Measurements from ENCODE around the gene C1orf35.

C1orf35 gene

GRCh38 chr1:228071839-228072657, 31.1 kb downstream of the C1orf35 start:
- Histone ChIP-seq H3K27me3 (ENCODE audit: control insufficient read depth, insufficient read depth, low read length) (peaks cover 99% of the 10 kb centered on the region), H3K36me3 (ENCODE audit: control insufficient read depth, low read depth, low read length) (no peaks in the 10 kb centered on the region)

DNA sequence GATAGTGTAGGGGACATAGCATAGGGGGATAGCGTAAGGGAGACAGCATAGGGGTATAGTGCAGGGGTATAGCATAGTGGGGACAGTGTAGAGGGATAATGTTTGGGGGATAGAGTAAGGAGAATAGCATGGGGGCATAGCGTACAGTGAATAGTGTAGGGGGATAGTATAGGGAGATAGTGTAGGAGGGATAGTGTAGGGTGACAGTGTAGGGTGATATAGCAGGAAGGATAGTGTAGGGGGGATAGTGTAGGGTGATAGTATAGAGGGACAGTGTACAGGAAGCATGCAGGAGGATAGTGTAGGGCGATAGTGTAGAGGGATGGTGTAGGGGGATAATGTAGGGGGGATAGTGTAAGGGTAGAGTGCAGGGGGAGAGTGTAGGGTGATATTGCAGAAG, 32.3 kb downstream of the C1orf35 start:
- Histone ChIP-seq H3K4me3 (ENCODE audit: low read length) (no peak overlapping the region), H3K9me3 (ENCODE audit: control insufficient read depth, low read depth, low read length) (no peaks in the 10 kb centered on the region), H3K27ac (ENCODE audit: low read length) (no peak overlapping the region), H3K36me3 (ENCODE audit: control insufficient read depth, low read depth, low read length) (no peaks in the 10 kb centered on the region), H3K27me3 (ENCODE audit: control insufficient read depth, insufficient read depth, low read length) (peaks cover 100% of the 10 kb centered on the region), H3K4me1 (ENCODE audit: control insufficient read depth, low read depth, low read length) (no peaks in the 10 kb centered on the region), H3K9ac (ENCODE audit: low read length) (no peak overlapping the region)

More at GRCh38 chr1:228071839-228072657, 31.1 kb downstream of the C1orf35 start:
- Histone ChIP-seq H3K9me3 (ENCODE audit: control insufficient read depth, low read depth, low read length) (no peaks in the 10 kb centered on the region), H3K4me3 (ENCODE audit: low read length) (no peak overlapping the region), H3K27ac (ENCODE audit: low read length) (no peak overlapping the region), H3K9ac (ENCODE audit: low read length) (no peak overlapping the region), H3K4me1 (ENCODE audit: control insufficient read depth, low read depth, low read length) (no peaks in the 10 kb centered on the region)

GRCh38 chr1:228070173-228070572, 33.0 kb downstream of the C1orf35 start:
- H3K27ac ChIP-seq (ENCODE audit: low read length): no peak overlapping the region
- peaks cover 100% of the 10 kb centered on the region for H3K27me3 ChIP-seq (ENCODE audit: control insufficient read depth, insufficient read depth, low read length)
- no peak overlapping the region for H3K9ac ChIP-seq (ENCODE audit: low read length)
- H3K4me1 ChIP-seq (ENCODE audit: control insufficient read depth, low read depth, low read length): no peaks in the 10 kb centered on the region
- no peak overlapping the region for H3K4me3 ChIP-seq (ENCODE audit: low read length)
- H3K9me3 ChIP-seq (ENCODE audit: control insufficient read depth, low read depth, low read length): no peaks in the 10 kb centered on the region
- H3K36me3 ChIP-seq (ENCODE audit: control insufficient read depth, low read depth, low read length): no peaks in the 10 kb centered on the region

- Histone ChIP-seq H3K9me3 (ENCODE audit: control insufficient read depth, low read depth, low read length) (no peaks in the 10 kb centered on the region), H3K9ac (ENCODE audit: low read length) (no peak overlapping the region), H3K4me3 (ENCODE audit: low read length) (no peak overlapping the region), H3K27ac (ENCODE audit: low read length) (no peak overlapping the region), H3K36me3 (ENCODE audit: control insufficient read depth, low read depth, low read length) (no peaks in the 10 kb centered on the region), H3K4me1 (ENCODE audit: control insufficient read depth, low read depth, low read length) (no peaks in the 10 kb centered on the region), H3K27me3 (ENCODE audit: control insufficient read depth, insufficient read depth, low read length) (peaks cover 93% of the 10 kb centered on the region)
These were observed 34.8 kb downstream of the C1orf35 start for GRCh38 chr1:228068359-228068758.

DNA sequence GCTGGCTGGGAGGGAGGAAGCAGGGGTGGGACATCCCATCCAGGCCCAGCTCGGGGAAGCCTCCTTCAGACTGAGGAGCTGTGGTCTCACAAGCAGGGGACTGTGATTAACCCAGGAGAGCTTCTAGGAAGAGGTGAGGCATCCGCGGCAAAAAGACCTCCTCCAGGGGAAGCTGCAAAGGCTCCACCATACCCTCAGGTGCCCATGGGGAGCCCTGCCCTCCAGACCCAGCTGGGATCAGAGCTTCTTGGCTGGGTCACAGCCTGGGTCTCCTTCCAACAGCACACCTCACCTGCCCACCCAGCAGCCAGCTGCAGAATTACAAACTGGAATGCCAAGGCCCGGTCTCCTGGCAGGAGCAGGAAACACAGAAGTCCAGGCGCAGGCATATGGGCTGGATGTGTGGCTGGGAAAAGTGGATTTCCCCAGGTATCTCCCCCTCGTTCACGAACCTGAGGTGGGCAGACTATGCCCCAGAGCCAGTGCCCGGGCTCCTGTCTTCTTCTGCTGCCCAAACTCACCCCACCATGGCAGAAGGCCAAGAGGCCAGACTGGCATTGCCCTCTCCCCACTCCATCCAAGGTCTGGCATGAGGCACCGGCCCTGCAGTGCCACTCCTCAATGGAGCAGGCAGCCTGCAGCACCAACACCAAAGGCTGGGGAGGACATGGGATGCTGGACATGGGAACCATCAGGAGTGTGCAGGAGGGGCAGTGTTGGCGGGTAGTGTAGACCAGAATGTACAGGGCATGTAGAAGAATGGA, 36.1 kb downstream of the C1orf35 start:
- Histone ChIP-seq H3K9ac (ENCODE audit: low read length) (no peak overlapping the region), H3K9me3 (ENCODE audit: control insufficient read depth, low read depth, low read length) (no peaks in the 10 kb centered on the region), H3K4me1 (ENCODE audit: control insufficient read depth, low read depth, low read length) (no peaks in the 10 kb centered on the region), H3K36me3 (ENCODE audit: control insufficient read depth, low read depth, low read length) (no peaks in the 10 kb centered on the region), H3K27me3 (ENCODE audit: control insufficient read depth, insufficient read depth, low read length) (peaks cover 93% of the 10 kb centered on the region), H3K4me3 (ENCODE audit: low read length) (no peak overlapping the region), H3K27ac (ENCODE audit: low read length) (no peak overlapping the region)

DNA sequence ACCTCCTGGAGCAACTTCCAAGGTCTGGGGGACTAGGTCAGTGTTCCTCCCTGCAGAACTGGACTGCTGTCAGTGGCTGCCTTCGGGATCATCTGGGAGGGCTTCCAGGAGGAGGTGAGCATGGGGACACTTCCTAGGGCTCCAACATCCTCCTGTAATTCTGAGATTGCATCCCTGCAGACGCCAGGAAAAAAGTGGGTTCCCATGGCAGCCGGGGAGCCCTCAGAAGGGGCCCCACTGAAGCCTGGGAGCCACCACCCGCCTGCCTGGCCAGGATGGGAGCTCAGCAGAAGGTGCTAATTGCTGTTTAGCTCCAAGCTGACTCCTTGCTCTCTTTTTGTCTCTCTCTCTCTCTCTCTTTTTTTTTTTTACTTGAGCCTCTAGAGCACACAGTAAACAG, 36.7 kb downstream of the C1orf35 start:
- Histone ChIP-seq H3K27me3 (ENCODE audit: control insufficient read depth, insufficient read depth, low read length) (peaks cover 93% of the 10 kb centered on the region), H3K9me3 (ENCODE audit: control insufficient read depth, low read depth, low read length) (no peaks in the 10 kb centered on the region), H3K4me3 (ENCODE audit: low read length) (no peak overlapping the region), H3K9ac (ENCODE audit: low read length) (no peak overlapping the region), H3K4me1 (ENCODE audit: control insufficient read depth, low read depth, low read length) (no peaks in the 10 kb centered on the region), H3K36me3 (ENCODE audit: control insufficient read depth, low read depth, low read length) (no peaks in the 10 kb centered on the region), H3K27ac (ENCODE audit: low read length) (no peak overlapping the region)

- H3K27ac ChIP-seq (ENCODE audit: low read length): no peak overlapping the region
- H3K9me3 ChIP-seq (ENCODE audit: control insufficient read depth, low read depth, low read length): no peaks in the 10 kb centered on the region
- H3K9ac ChIP-seq (ENCODE audit: low read length): no peak overlapping the region
- peaks cover 93% of the 10 kb centered on the region for H3K27me3 ChIP-seq (ENCODE audit: control insufficient read depth, insufficient read depth, low read length)
- no peaks in the 10 kb centered on the region for H3K36me3 ChIP-seq (ENCODE audit: control insufficient read depth, low read depth, low read length)
- no peak overlapping the region for H3K4me3 ChIP-seq (ENCODE audit: low read length)
- H3K4me1 ChIP-seq (ENCODE audit: control insufficient read depth, low read depth, low read length): no peaks in the 10 kb centered on the region
These were observed 37.4 kb downstream of the C1orf35 start for GRCh38 chr1:228065543-228066347.

DNA sequence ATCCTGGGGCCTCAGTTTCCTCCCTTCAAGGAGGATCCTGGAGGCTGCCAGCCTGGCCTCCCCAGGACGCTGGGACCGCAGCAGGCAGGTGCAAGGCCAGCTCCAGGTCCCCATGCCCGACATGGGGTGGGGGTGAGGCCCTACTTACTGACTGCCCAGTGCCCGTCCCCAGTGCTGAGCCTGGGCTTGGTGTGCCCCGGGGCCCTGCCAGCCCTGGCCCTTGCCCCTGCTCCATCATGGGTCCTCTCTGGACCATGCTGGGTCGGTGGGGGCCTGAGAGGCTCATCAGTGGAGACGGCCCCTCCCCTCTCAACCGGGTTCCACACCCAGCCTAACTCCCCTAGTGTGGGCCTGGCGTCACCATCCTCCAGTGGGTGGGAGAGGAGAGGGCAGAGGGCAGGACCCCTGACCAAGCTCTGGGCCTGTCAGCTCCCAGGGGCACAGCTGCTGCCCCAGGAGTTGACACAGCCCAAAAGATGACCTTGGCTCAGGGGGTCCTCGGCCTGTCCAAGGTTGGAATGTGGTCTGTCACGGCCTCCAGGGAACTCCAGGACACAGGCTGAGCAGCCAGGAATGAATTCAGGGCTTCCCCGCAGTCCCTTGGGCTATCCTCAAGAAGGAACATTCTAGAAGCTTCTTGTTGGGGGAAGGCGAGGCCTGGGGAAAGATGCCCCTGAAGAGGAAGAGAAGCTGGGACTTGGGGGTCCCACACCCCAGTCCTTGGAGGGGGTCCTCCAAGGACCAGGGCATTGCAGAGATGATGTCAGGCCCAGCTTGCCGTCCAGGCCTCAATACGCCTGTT, 38.2 kb downstream of the C1orf35 start:
- Histone ChIP-seq H3K9ac (ENCODE audit: low read length) (no peak overlapping the region), H3K36me3 (ENCODE audit: control insufficient read depth, low read depth, low read length) (no peaks in the 10 kb centered on the region), H3K9me3 (ENCODE audit: control insufficient read depth, low read depth, low read length) (no peaks in the 10 kb centered on the region), H3K4me1 (ENCODE audit: control insufficient read depth, low read depth, low read length) (no peaks in the 10 kb centered on the region), H3K27me3 (ENCODE audit: control insufficient read depth, insufficient read depth, low read length) (peaks cover 92% of the 10 kb centered on the region), H3K27ac (ENCODE audit: low read length) (no peak overlapping the region), H3K4me3 (ENCODE audit: low read length) (no peak overlapping the region)

DNA sequence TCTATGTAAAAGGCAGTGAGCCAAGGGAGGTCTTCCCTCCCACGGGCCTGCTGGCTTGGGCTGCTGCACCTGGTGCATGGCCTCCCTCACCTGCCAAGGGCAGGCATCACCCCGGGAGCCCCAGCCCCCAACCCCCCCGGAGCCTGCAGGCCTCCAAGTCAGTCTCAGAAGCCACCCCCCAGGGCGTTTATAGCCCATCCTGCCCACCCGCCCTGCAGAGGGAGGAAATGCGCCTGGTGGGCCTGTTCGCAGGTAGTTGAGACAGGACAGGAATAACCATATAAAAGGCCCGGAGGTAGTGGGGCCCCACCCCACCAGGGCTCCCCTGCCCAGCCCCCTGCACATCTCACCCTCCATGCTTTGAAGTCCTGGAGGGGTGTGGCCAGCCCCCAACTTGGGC, 38.8 kb downstream of the C1orf35 start:
- Histone ChIP-seq H3K4me3 (ENCODE audit: low read length) (no peak overlapping the region), H3K36me3 (ENCODE audit: control insufficient read depth, low read depth, low read length) (no peaks in the 10 kb centered on the region), H3K9me3 (ENCODE audit: control insufficient read depth, low read depth, low read length) (no peaks in the 10 kb centered on the region), H3K27ac (ENCODE audit: low read length) (no peak overlapping the region), H3K9ac (ENCODE audit: low read length) (no peak overlapping the region), H3K4me1 (ENCODE audit: control insufficient read depth, low read depth, low read length) (no peaks in the 10 kb centered on the region), H3K27me3 (ENCODE audit: control insufficient read depth, insufficient read depth, low read length) (peaks cover 89% of the 10 kb centered on the region)

DNA sequence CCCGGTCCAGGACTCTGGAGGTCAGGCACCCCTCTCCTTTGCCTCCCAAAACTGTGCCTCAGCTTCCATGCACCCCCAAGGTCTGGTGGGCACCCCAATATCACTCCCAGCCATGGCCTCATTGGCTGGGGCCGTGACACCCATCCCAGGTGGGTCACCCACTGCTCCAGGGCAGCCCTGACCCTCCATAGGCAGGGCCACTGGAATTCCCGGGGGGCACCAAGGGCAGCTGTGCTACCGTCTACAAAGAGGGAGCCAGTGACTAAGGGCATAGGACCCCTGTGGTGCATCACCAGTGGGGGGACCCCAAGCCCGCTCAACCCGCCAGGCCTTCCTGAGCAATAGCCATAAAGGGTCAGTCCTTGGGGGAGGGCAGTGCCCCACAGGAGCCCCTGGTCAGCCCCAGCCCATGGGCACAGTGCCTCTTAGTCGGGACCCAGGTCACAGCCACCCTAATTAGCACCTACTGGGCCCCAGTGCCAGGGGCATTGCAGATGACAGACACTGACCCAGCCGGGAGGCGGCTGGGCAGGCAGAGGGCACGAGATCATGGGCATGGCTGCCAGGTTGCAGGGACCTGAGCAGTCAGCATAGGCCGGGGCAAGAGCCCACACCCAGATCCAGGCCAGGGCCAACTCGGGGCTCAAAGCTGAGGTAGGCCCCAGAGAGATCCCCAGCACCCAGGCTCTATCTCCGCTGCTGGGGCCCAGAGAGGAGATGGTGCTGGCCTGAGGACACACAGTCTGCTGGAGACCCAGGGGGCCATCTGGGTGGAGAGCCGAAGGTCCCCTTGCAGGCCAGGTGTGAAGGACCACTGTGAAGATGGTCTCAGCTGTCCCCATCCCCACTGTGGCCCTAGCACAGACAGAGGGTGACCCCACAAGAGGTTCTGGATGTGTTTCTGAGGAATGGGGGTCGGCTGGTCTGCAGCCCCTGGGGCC, 39.6 kb downstream of the C1orf35 start:
- Histone ChIP-seq H3K36me3 (ENCODE audit: control insufficient read depth, low read depth, low read length) (no peaks in the 10 kb centered on the region), H3K9me3 (ENCODE audit: control insufficient read depth, low read depth, low read length) (no peaks in the 10 kb centered on the region), H3K27ac (ENCODE audit: low read length) (no peak overlapping the region), H3K27me3 (ENCODE audit: control insufficient read depth, insufficient read depth, low read length) (peaks cover 89% of the 10 kb centered on the region), H3K9ac (ENCODE audit: low read length) (no peak overlapping the region), H3K4me3 (ENCODE audit: low read length) (no peak overlapping the region), H3K4me1 (ENCODE audit: control insufficient read depth, low read depth, low read length) (no peaks in the 10 kb centered on the region)
